Spleen (tissue), 11 donors: Measurements from ENCODE around the gene RTN3. TPM values are rescaled to one million over a fixed set of nuclear protein-coding genes. Genes with fewer than 3 reads are reported as not detected.
"Not testable (repeated sequence)": the region's sequence is repeated elsewhere in the genome, so short reads cannot be mapped to it uniquely, and the experiment has no call there.

Experiments
- DNase-seq: peaks from one replicate; pipeline ENCODE4 v3.0.0-alpha.2; 2020
- H3K27ac ChIP-seq, 8 donors: fragments of 200-600 bp; sonication (generic) in 7 of 8; 1 replicate in 4 of 8; 2 replicates in 4 of 8; pipeline versions ENCODE4 v1.5.0 to v1.8.0; 2016 to 2021; ENCODE audit warnings: inconsistent platforms in 4 of 8, mild to moderate bottlenecking in 4 of 8, moderate library complexity in 1 of 8
- H3K27me3 ChIP-seq, 7 donors: fragments of 200-600 bp; sonication (generic) in 6 of 7; replicated peaks in 1 of 7; 1 replicate in 4 of 7; 2 replicates in 3 of 7; pipeline versions ENCODE4 v1.5.0 to v1.8.0; 2016 to 2021; ENCODE audit warnings: inconsistent platforms in 3 of 7, mild to moderate bottlenecking in 1 of 7
- H3K36me3 ChIP-seq, 6 donors: fragments of 200-600 bp; sonication (generic) in 5 of 6; 1 replicate in 4 of 6; 2 replicates in 2 of 6; pipeline versions ENCODE4 v1.5.0 to v1.8.0; 2016 to 2021; ENCODE audit warnings: inconsistent platforms in 2 of 6
- H3K4me1 ChIP-seq, 6 donors: fragments of 200-600 bp; sonication (generic) in 5 of 6; 1 replicate in 3 of 6; 2 replicates in 3 of 6; pipeline versions ENCODE4 v1.5.0 to v1.8.0; 2016 to 2021; ENCODE audit warnings: inconsistent platforms in 3 of 6
- H3K4me3 ChIP-seq, 8 donors: fragments of 200-600 bp; sonication (generic) in 7 of 8; 1 replicate in 4 of 8; 2 replicates in 4 of 8; pipeline versions ENCODE4 v1.5.0 to v1.8.0; 2016 to 2021; ENCODE audit warnings: inconsistent platforms in 4 of 8, mild to moderate bottlenecking in 4 of 8, moderate library complexity in 2 of 8
- H3K9me3 ChIP-seq, 8 donors: fragments of 200-600 bp; sonication (generic) in 7 of 8; 1 replicate in 4 of 8; 2 replicates in 4 of 8; pipeline versions ENCODE4 v1.5.0 to v1.8.0; 2016 to 2021; ENCODE audit warnings: inconsistent platforms in 4 of 8
- POLR2A ChIP-seq, 3 donors: fragments of 450-650 bp; IDR thresholded peaks; one replicate each; pipeline ENCODE4 v1.5.1; 2017; ENCODE audit warnings: antibody characterized with exemption in 3 of 3, mild to moderate bottlenecking in 1 of 3
- POLR2AphosphoS5 ChIP-seq, 3 donors: sonication (generic); formaldehyde crosslinking; IDR thresholded peaks; one replicate each; pipeline ENCODE4 v1.5.1; 2017; ENCODE audit warnings: antibody characterized with exemption in 3 of 3
- WGBS, 5 donors: extraction: QIAGEN DNeasy Blood & Tissue Kit in 3 of 5; methylation state at CpG; one replicate each; pipeline versions ENCODE4 v1.1.5 to v1.1.7; 2013 to 2018; 5-methylcytosine and 5-hydroxymethylcytosine counted together
- intact Hi-C: fragments of 100-400 bp; cut with DNase I; formaldehyde crosslinking; loops from one replicate; pipeline ENCODE4 v1.15.0; 2023; ENCODE audit warnings: low total_unique reads
- polyA plus RNA-seq, 3 donors: library from polyadenylated mRNA; stranded (reverse); fragments of 200-250 nt; gene quantifications; one replicate each; pipeline ENCODE4 v1.2.1, GENCODE V29; 2013
- total RNA-seq, 7 donors: library from RNA; depleted of rRNA in 3 of 7; stranded (reverse); fragments of >200 nt in 3 of 7; fragmentation: NEBNext Ultra II Directional in 4 of 7; extraction: Animal tissue kit (Norgen Biotek cat#: 25700) in 4 of 7; gene quantifications; one replicate each; pipeline versions ENCODE4 v1.1.0 to v1.2.1, GENCODE V29; 2016 to 2021
- TF ChIP-seq, protein P1 (sequence below), 11 experiments: fragments of 200-600 bp in 7 of 11; fragments of 450-650 bp in 4 of 11; sonication (generic) in 4 of 11; IDR thresholded peaks in 8 of 11; conservative IDR thresholded peaks in 3 of 11; 1 replicate in 7 of 11; 2 replicates in 4 of 11; pipeline versions ENCODE4 v1.4.0 to v1.8.0; 2016 to 2021; ENCODE audit warnings: antibody characterized with exemption in 11 of 11, inconsistent platforms in 4 of 11, mild to moderate bottlenecking in 1 of 11
- donor health status: healthy with polysubstance abuse.
- donor health status: DM: no; HTN: no; CAD: no; lungs with moderate emphysema.
- donor health status: DM: no; HTN: no; CAD: no.
- donor health status: Bipolar disorder and iron deficiency.
- donor health status: healthy.
- donor health status: DM: no; HTN: no; CAD: no.
- donor health status: DM: yes; HTN: yes; CAD: no.

Gene RTN3
- total and polyA plus RNA-seq, 10 donors = 17.6 to 166 (median 76.2) TPM

- no peak for DNase-seq
- TF ChIP-seq POLR2A (IDR thresholded peaks at IDR 0.05) (no peak), POLR2AphosphoS5 (IDR thresholded peaks at IDR 0.05) (no peak)
- TF ChIP-seq, protein P1, sequence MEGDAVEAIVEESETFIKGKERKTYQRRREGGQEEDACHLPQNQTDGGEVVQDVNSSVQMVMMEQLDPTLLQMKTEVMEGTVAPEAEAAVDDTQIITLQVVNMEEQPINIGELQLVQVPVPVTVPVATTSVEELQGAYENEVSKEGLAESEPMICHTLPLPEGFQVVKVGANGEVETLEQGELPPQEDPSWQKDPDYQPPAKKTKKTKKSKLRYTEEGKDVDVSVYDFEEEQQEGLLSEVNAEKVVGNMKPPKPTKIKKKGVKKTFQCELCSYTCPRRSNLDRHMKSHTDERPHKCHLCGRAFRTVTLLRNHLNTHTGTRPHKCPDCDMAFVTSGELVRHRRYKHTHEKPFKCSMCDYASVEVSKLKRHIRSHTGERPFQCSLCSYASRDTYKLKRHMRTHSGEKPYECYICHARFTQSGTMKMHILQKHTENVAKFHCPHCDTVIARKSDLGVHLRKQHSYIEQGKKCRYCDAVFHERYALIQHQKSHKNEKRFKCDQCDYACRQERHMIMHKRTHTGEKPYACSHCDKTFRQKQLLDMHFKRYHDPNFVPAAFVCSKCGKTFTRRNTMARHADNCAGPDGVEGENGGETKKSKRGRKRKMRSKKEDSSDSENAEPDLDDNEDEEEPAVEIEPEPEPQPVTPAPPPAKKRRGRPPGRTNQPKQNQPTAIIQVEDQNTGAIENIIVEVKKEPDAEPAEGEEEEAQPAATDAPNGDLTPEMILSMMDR (IDR thresholded peaks at IDR 0.05 in 8 of 11, conservative IDR thresholded peaks at IDR 0.05 in 3 of 11) = no peak
- intact Hi-C loops = loop anchor here (5.0 kb wide), 1 partner anchor 382 kb away; no protein-coding TSS in a partner anchor
- Histone ChIP-seq H3K4me1 (peaks cover 8 to 50% (median 25%) of the 10 kb centered on the region in 6 donors), H3K36me3 (peaks cover 0 to 3% (median 0%) of the 10 kb centered on the region in 6 donors), H3K27ac (peak overlapping the region in 7 of 8 donors; percentile 4 to 83 (median 73)), H3K4me3 (peak overlapping the region; percentile 72 to 96 (median 86)), H3K9me3 (no peaks in the 10 kb centered on the region), H3K27me3 (peaks cover 0 to 21% (median 14%) of the 10 kb centered on the region in 7 donors)
- 9 to 26% (median 16%) methylated on average over 22 to 35 of the region's 35 CpGs for WGBS, 5 donors
Observed at GRCh38 chr11:63769714-63770455, 88.6 kb downstream of the RTN3 start.

DNA sequence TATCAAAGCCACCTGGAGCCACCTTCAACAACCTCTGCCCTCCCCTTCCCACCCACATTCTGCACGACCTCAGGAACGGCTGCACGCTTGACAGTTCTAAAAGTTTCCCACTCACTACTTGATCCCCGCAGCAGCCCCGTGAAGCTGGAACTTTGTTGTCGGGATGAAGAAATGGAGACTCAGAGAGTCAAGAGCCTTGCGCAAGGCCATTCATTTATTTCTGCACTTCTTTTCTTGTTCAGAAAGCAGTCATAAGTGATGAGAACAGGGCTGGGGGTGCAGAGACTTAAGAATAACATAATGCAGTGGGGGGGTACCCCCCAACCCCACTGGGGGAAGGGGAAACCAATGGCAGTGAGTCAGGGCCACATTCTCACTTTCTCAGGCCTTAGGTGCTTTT lies 89.5 kb downstream of the RTN3 start:
- intact Hi-C loops = no loop called here
- H3K27me3 ChIP-seq = peaks cover 0 to 21% (median 14%) of the 10 kb centered on the region in 7 donors
- WGBS, 5 donors = 71 to 86% (median 78%) methylated on average over 7 of the region's 7 CpGs
- H3K4me3 ChIP-seq = no peak overlapping the region
- no peak for DNase-seq
- no peaks in the 10 kb centered on the region for H3K36me3 ChIP-seq
- H3K4me1 ChIP-seq = peaks cover 8 to 47% (median 21%) of the 10 kb centered on the region in 6 donors
- no peaks in the 10 kb centered on the region for H3K9me3 ChIP-seq
- H3K27ac ChIP-seq = peak overlapping the region in 1 of 8 donors; percentile 83
- TF ChIP-seq, protein P1 (IDR thresholded peaks at IDR 0.05 in 8 of 11, conservative IDR thresholded peaks at IDR 0.05 in 3 of 11) = no peak
- TF ChIP-seq POLR2A (IDR thresholded peaks at IDR 0.05) (no peak), POLR2AphosphoS5 (IDR thresholded peaks at IDR 0.05) (no peak)

- Histone ChIP-seq H3K4me1 (peaks cover 8 to 37% (median 18%) of the 10 kb centered on the region in 6 donors), H3K27ac (peak overlapping the region in 2 of 8 donors; percentile 14 to 31), H3K27me3 (peaks cover 0 to 21% (median 14%) of the 10 kb centered on the region in 7 donors)
- H3K4me3 ChIP-seq, intact Hi-C loops, H3K9me3 ChIP-seq, DNase-seq, H3K36me3 ChIP-seq: not testable (repeated sequence)
- 76 to 94% (median 83%) methylated on average over 2 of the region's 2 CpGs for WGBS, 5 donors
Observed at GRCh38 chr11:63771741-63772318, 90.5 kb downstream of the RTN3 start.

- Histone ChIP-seq H3K36me3 (no peaks in the 10 kb centered on the region), H3K9me3 (no peaks in the 10 kb centered on the region), H3K27me3 (peaks cover 0 to 5% (median 0%) of the 10 kb centered on the region in 7 donors), H3K4me1 (peaks cover 0 to 12% (median under 1%) of the 10 kb centered on the region in 6 donors), H3K4me3 (no peak overlapping the region), H3K27ac (no peak overlapping the region)
- intact Hi-C loops = no loop called here
- DNase-seq = no peak
- TF ChIP-seq POLR2AphosphoS5 (IDR thresholded peaks at IDR 0.05) (no peak), POLR2A (IDR thresholded peaks at IDR 0.05) (no peak)
- TF ChIP-seq, protein P1 (IDR thresholded peaks at IDR 0.05 in 8 of 11, conservative IDR thresholded peaks at IDR 0.05 in 3 of 11) = no peak
- 86 to 96% (median 92%) methylated on average over 3 of the region's 3 CpGs for WGBS, 5 donors
Observed at GRCh38 chr11:63775191-63775590, 93.9 kb downstream of the RTN3 start.
